Lung (tissue), 12 donors: ENCODE results near the gene ZFR2. TPM values are rescaled to one million over a fixed set of nuclear protein-coding genes. Genes with fewer than 3 reads are reported as not detected.
"Not testable (repeated sequence)": the region's sequence is repeated elsewhere in the genome, so short reads cannot be mapped to it uniquely, and the experiment has no call there.

Source experiments
- ATAC-seq: fragments of 200-7000 bp; cut with Tn5 transposase; one replicate; pipeline ENCODE4 v1.9.1; 2020; ENCODE audit warnings: moderate number of reproducible peaks; ENCODE audit not compliant: insufficient read depth, low FRiP score
- DNase-seq, 3 donors: peaks; one replicate each; pipeline ENCODE4 v3.0.0-alpha.2; 2013 to 2017
- H3K27ac ChIP-seq, 2 donors: one replicate each; pipeline ENCODE4 v1.5.1; 2013; ENCODE audit warnings: mild to moderate bottlenecking in 2 of 2, moderate library complexity in 2 of 2, control low read depth in 1 of 2, inconsistent platforms in 1 of 2, low read depth in 1 of 2, low read length in 1 of 2
- H3K27me3 ChIP-seq, 3 donors: one replicate each; pipeline ENCODE4 v1.5.1; 2013; ENCODE audit warnings: low read length in 2 of 3; ENCODE audit not compliant: control insufficient read depth in 3 of 3, insufficient read depth in 3 of 3
- H3K36me3 ChIP-seq, 4 donors: one replicate each; pipeline ENCODE4 v1.5.1; 2013; ENCODE audit warnings: low read length in 4 of 4, mild to moderate bottlenecking in 1 of 4, moderate library complexity in 1 of 4; ENCODE audit not compliant: control insufficient read depth in 4 of 4, insufficient read depth in 4 of 4
- H3K4me1 ChIP-seq, 5 donors: one replicate each; pipeline ENCODE4 v1.5.1; 2013; ENCODE audit warnings: low read length in 5 of 5, mild to moderate bottlenecking in 2 of 5, moderate library complexity in 1 of 5; ENCODE audit not compliant: control insufficient read depth in 5 of 5, insufficient read depth in 5 of 5
- H3K4me3 ChIP-seq: one replicate; pipeline ENCODE4 v1.5.1; 2013; ENCODE audit warnings: mild to moderate bottlenecking, control low read depth, moderate library complexity
- H3K9ac ChIP-seq, 2 donors: one replicate each; pipeline ENCODE4 v1.5.1; 2013; ENCODE audit warnings: low read length in 2 of 2, control low read depth in 1 of 2; ENCODE audit not compliant: insufficient read depth in 1 of 2
- H3K9me3 ChIP-seq, 4 donors: one replicate each; pipeline ENCODE4 v1.5.1; 2013; ENCODE audit warnings: low read length in 3 of 4, mild to moderate bottlenecking in 1 of 4, moderate library complexity in 1 of 4; ENCODE audit not compliant: control insufficient read depth in 4 of 4, insufficient read depth in 3 of 4
- CTCF ChIP-seq: IDR thresholded peaks from 2 replicates; pipeline ENCODE4 v1.5.1; 2012; ENCODE audit warnings: mild to moderate bottlenecking; ENCODE audit errors: control extremely low read depth, extremely low read depth
- WGBS, 2 donors: extraction: QIAGEN DNeasy Blood & Tissue Kit; methylation state at CpG; one replicate each; pipeline ENCODE4 v1.1.7; 2013; 5-methylcytosine and 5-hydroxymethylcytosine counted together
- polyA plus RNA-seq, 2 donors: library from polyadenylated mRNA; stranded (reverse); fragments of 200-250 nt; gene quantifications; one replicate each; pipeline ENCODE4 v1.2.1, GENCODE V29; 2013
- total RNA-seq, 2 donors: library from RNA; depleted of rRNA in 1 of 2; stranded (reverse); fragments of >200 nt in 1 of 2; gene quantifications; one replicate each; pipeline ENCODE4 v1.2.1, GENCODE V29; 2014 to 2021
- donor health status: control.
- donor health status: control.
- donor health status: Bipolar disorder and iron deficiency.
- donor health status: healthy.
- donor health status: DM: yes; HTN: yes; CAD: no.

The ZFR2 gene
- total and polyA plus RNA-seq, 4 donors, result 0.05 to 0.34 (median 0.19) TPM

- WGBS, 2 donors, result 3% methylated on average over 45 of the region's 45 CpGs
- Histone ChIP-seq H3K4me1 (peaks cover 0 to 10% (median 4%) of the 10 kb centered on the region in 5 donors), H3K36me3 (peaks cover 0 to 17% (median 3%) of the 10 kb centered on the region in 4 donors), H3K9me3 (no peaks in the 10 kb centered on the region), H3K27me3 (no peaks in the 10 kb centered on the region), H3K9ac (peak within 1 kb of the TSS; percentile 88 to 95), H3K27ac (peak within 1 kb of the TSS; percentile 93 to 96), H3K4me3 (peak within 1 kb of the TSS; percentile 90)
- DNase-seq (peak; percentile 88 to 92 (median 90)), ATAC-seq (peak; percentile 49)
- peak; percentile 68 for TF ChIP-seq CTCF
These were observed 107.3 kb downstream of the ZFR2 start, which contains the start of gene APBA3 for GRCh38 chr19:3761382-3762129. TSS of gene APBA3 (minus strand) at chr19:3761692. CDS start at chr19:3760264, 1,428 bp downstream.

GRCh38 chr19:3760871-3761361, 107.9 kb downstream of the ZFR2 start:
- DNase-seq (no peak), ATAC-seq (no peak)
- Histone ChIP-seq H3K9ac (peak overlapping the region; percentile 88 to 95), H3K36me3 (peaks cover 0 to 14% (median 3%) of the 10 kb centered on the region in 4 donors), H3K4me1 (peaks cover 0 to 10% (median 4%) of the 10 kb centered on the region in 5 donors), H3K9me3 (no peaks in the 10 kb centered on the region), H3K27me3 (no peaks in the 10 kb centered on the region), H3K4me3 (peak overlapping the region; percentile 90), H3K27ac (peak overlapping the region; percentile 80 to 84)
- TF ChIP-seq CTCF, result no peak
- WGBS, 2 donors, result 26 to 40% methylated on average over 7 of the region's 7 CpGs

GRCh38 chr19:3759482-3760254, 109.2 kb downstream of the ZFR2 start:
- Histone ChIP-seq H3K4me3 (no peak overlapping the region), H3K9me3 (no peaks in the 10 kb centered on the region), H3K4me1 (peaks cover 0 to 10% (median 4%) of the 10 kb centered on the region in 5 donors), H3K36me3 (peaks cover 0 to 11% (median 3%) of the 10 kb centered on the region in 4 donors), H3K9ac (no peak overlapping the region), H3K27me3 (no peaks in the 10 kb centered on the region), H3K27ac (no peak overlapping the region)
- WGBS, 2 donors, result 91 to 94% methylated on average over 19 of the region's 19 CpGs
- no peak for DNase-seq
- no peak for ATAC-seq
- TF ChIP-seq CTCF, result no peak

GRCh38 chr19:3758297-3758696, 110.5 kb downstream of the ZFR2 start:
- DNase-seq, H3K9me3 ChIP-seq, ATAC-seq, H3K4me3 ChIP-seq, H3K4me1 ChIP-seq, H3K27me3 ChIP-seq, H3K9ac ChIP-seq, H3K27ac ChIP-seq: not testable (repeated sequence)
- H3K36me3 ChIP-seq, result peaks cover 0 to 17% (median 3%) of the 10 kb centered on the region in 4 donors
- 98% methylated on average over 13 of the region's 13 CpGs for WGBS, 2 donors

- DNase-seq, H3K9me3 ChIP-seq, H3K9ac ChIP-seq, H3K4me3 ChIP-seq, H3K27ac ChIP-seq, ATAC-seq, H3K4me1 ChIP-seq, H3K27me3 ChIP-seq: not testable (repeated sequence)
- WGBS, 2 donors, result 96 to 98% methylated on average over 7 of the region's 7 CpGs
- peaks cover 0 to 22% (median 3%) of the 10 kb centered on the region in 4 donors for H3K36me3 ChIP-seq
These were observed 111.1 kb downstream of the ZFR2 start for GRCh38 chr19:3757705-3758104.
